Memory B cell (primary cell): Measurements from ENCODE around the gene TNKS1BP1.

Experiments
- ATAC-seq: fragments of 150-1000 bp; cut with Tn5 transposase; 2 replicates; pipeline ENCODE4 v1.10.0; 2021; ENCODE audit warnings: low read depth, mild to moderate bottlenecking, moderate library complexity
- DNase-seq, 2 donors: peaks; one replicate each; pipeline ENCODE4 v3.0.0; 2022; ENCODE audit warnings: low spot score in 2 of 2
- H3K27ac Mint-ChIP-seq: one replicate; pipeline ENCODE4 v1.8.0; 2022; ENCODE audit warnings: mild to moderate bottlenecking, moderate library complexity, mixed read lengths
- H3K27me3 Mint-ChIP-seq: one replicate; pipeline ENCODE4 v1.8.0; 2022; ENCODE audit warnings: mixed read lengths
- H3K36me3 Mint-ChIP-seq: one replicate; pipeline ENCODE4 v1.8.0; 2022; ENCODE audit warnings: mild to moderate bottlenecking, mixed read lengths
- H3K4me1 Mint-ChIP-seq: one replicate; pipeline ENCODE4 v1.8.0; 2022; ENCODE audit warnings: mixed read lengths
- H3K4me3 Mint-ChIP-seq: one replicate; pipeline ENCODE4 v1.8.0; 2022; ENCODE audit warnings: mild to moderate bottlenecking, moderate library complexity, mixed read lengths
- H3K9me3 Mint-ChIP-seq: one replicate; pipeline ENCODE4 v1.8.0; 2022; ENCODE audit warnings: mixed read lengths

The TNKS1BP1 gene

GRCh38 chr11:57359896-57360690 is 35.3 kb upstream of the TNKS1BP1 start:
- H3K27me3 Mint-ChIP-seq = peaks cover 8% of the 10 kb centered on the region
- no peak overlapping the region for H3K27ac Mint-ChIP-seq
- no peak overlapping the region for H3K4me3 Mint-ChIP-seq
- H3K9me3 Mint-ChIP-seq = no peaks in the 10 kb centered on the region
- no peaks in the 10 kb centered on the region for H3K36me3 Mint-ChIP-seq
- DNase-seq (no peak), ATAC-seq (no peak)
- H3K4me1 Mint-ChIP-seq = no peaks in the 10 kb centered on the region

- H3K4me3 Mint-ChIP-seq = no peak overlapping the region
- ATAC-seq = no peak
- no peaks in the 10 kb centered on the region for H3K36me3 Mint-ChIP-seq
Measured at GRCh38 chr11:57359396-57359795, 34.6 kb upstream of the TNKS1BP1 start.

DNA sequence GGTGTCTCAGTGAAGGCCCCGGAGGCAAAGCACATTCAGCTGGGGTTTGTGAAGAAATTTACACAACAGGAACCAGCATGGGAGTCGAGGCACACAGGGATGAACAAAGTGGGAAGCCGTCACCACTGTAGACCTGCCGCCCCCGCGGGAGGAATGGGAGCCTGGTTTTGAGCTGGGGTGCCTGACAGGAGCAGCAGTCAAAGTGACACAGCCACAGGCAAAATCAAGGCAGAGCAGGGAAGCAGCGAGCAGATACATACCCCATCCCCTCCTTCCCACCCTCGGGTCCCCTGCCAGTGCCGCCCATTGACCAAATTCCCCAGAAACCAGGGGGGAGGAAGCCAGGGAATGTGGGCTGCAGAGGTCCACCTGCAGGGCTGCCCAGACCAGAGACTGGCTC is 34.2 kb upstream of the TNKS1BP1 start:
- Mint-ChIP-seq H3K4me3 (no peak overlapping the region), H3K36me3 (no peaks in the 10 kb centered on the region), H3K27me3 (peaks cover 12% of the 10 kb centered on the region), H3K9me3 (no peaks in the 10 kb centered on the region), H3K4me1 (peaks cover 4% of the 10 kb centered on the region), H3K27ac (no peak overlapping the region)
- ATAC-seq (no peak), DNase-seq (no peak)

More at GRCh38 chr11:57359396-57359795, 34.6 kb upstream of the TNKS1BP1 start:
- H3K27me3 Mint-ChIP-seq = peaks cover 14% of the 10 kb centered on the region
- H3K27ac Mint-ChIP-seq = no peak overlapping the region
- no peaks in the 10 kb centered on the region for H3K9me3 Mint-ChIP-seq
- DNase-seq = no peak
- peaks cover 4% of the 10 kb centered on the region for H3K4me1 Mint-ChIP-seq

GRCh38 chr11:57358543-57358961 is 33.8 kb upstream of the TNKS1BP1 start:
- ATAC-seq (no peak), DNase-seq (no peak)
- Mint-ChIP-seq H3K4me3 (no peak overlapping the region), H3K27me3 (peaks cover 11% of the 10 kb centered on the region), H3K4me1 (peaks cover 4% of the 10 kb centered on the region), H3K27ac (no peak overlapping the region), H3K36me3 (no peaks in the 10 kb centered on the region), H3K9me3 (no peaks in the 10 kb centered on the region)

DNA sequence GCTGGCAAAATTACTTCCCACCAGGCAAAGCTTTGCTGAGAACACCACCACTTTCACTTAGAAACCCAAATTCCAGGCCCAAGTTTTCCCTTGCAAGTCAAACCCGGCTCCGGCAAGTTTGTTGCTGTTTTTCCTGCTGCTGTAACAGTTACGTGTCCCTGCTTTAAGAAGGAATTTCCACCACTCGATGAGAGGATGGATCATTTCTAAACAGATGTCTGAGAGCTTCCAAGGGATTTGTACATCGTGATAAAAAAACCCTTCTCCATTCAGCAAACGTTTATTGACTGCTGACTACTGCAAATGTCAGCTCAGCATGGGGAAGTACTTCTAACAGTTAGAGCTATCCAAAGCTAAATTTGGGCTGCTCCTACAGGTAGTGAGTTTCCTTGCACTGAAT is 33.1 kb upstream of the TNKS1BP1 start:
- ATAC-seq (no peak), DNase-seq (no peak)
- H3K4me3 Mint-ChIP-seq = no peak overlapping the region
- H3K27me3 Mint-ChIP-seq = peaks cover 11% of the 10 kb centered on the region
- no peak overlapping the region for H3K27ac Mint-ChIP-seq
- H3K9me3 Mint-ChIP-seq = no peaks in the 10 kb centered on the region
- peaks cover 4% of the 10 kb centered on the region for H3K4me1 Mint-ChIP-seq
- H3K36me3 Mint-ChIP-seq = no peaks in the 10 kb centered on the region

DNA sequence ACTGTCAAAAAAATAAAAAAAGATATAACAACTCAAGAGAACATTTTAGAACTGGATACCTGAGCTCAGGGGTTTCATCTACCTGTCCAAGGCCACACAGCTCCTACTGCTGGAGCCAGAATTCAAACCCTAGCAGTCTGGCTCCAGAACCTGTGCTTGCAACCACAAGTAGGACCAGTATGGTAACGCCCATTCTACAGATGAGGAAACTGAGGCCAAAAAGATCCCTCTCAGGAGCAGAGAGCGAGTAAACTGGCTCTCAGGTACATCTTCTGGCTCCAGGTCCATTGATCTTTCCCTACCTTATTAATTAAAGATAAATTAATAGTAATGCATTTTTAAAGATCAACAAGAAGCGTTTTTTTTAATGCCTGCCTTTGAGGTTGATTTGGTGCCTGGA is 32.6 kb upstream of the TNKS1BP1 start:
- ATAC-seq (no peak), DNase-seq (no peak)
- H3K4me3 Mint-ChIP-seq = no peak overlapping the region
- H3K27me3 Mint-ChIP-seq = peaks cover 11% of the 10 kb centered on the region
- no peaks in the 10 kb centered on the region for H3K36me3 Mint-ChIP-seq
- H3K9me3 Mint-ChIP-seq = no peaks in the 10 kb centered on the region
- H3K27ac Mint-ChIP-seq = no peak overlapping the region
- H3K4me1 Mint-ChIP-seq = peaks cover 4% of the 10 kb centered on the region

- H3K4me1 Mint-ChIP-seq = peaks cover 4% of the 10 kb centered on the region
- peaks cover 3% of the 10 kb centered on the region for H3K9me3 Mint-ChIP-seq
- H3K36me3 Mint-ChIP-seq = peaks cover 3% of the 10 kb centered on the region
- DNase-seq (no peak), ATAC-seq (no peak)
- H3K27ac Mint-ChIP-seq = no peak overlapping the region
- H3K27me3 Mint-ChIP-seq = peaks cover 8% of the 10 kb centered on the region
- H3K4me3 Mint-ChIP-seq = no peak overlapping the region
Measured at GRCh38 chr11:57356268-57356667, 31.5 kb upstream of the TNKS1BP1 start.

GRCh38 chr11:57354699-57355098 is 29.9 kb upstream of the TNKS1BP1 start:
- Mint-ChIP-seq H3K36me3 (peaks cover 3% of the 10 kb centered on the region), H3K4me1 (peaks cover 6% of the 10 kb centered on the region), H3K4me3 (no peak overlapping the region), H3K9me3 (peaks cover 5% of the 10 kb centered on the region), H3K27me3 (peaks cover 8% of the 10 kb centered on the region), H3K27ac (no peak overlapping the region)
- ATAC-seq (no peak), DNase-seq (no peak)

- Mint-ChIP-seq H3K9me3 (peaks cover 5% of the 10 kb centered on the region), H3K27me3 (peaks cover 8% of the 10 kb centered on the region), H3K4me1 (peaks cover 6% of the 10 kb centered on the region), H3K4me3 (no peak overlapping the region), H3K27ac (no peak overlapping the region), H3K36me3 (peaks cover 3% of the 10 kb centered on the region)
- DNase-seq = no peak
- ATAC-seq = no peak
Measured at GRCh38 chr11:57353852-57354251, 29.1 kb upstream of the TNKS1BP1 start.

DNA sequence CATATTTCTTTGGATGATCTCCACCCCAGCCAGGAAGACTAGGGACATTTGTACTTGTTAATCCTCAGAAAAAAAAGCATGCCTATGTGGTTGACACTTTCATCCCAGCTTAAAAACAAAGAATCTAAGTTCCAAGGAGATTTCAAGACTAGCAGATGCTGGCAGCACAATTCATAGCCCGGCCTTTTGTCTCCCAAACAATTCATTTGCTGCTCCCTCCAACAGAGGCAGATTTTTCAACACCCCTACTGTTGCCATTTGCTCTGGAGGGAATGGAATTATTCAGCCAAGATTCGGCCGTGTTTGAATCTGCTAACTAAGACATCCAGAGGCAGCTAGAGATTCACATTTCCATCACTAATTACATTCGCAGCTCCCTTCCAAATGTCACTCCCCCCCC is 28.7 kb upstream of the TNKS1BP1 start:
- H3K9me3 Mint-ChIP-seq = peaks cover 5% of the 10 kb centered on the region
- DNase-seq (no peak), ATAC-seq (no peak)
- H3K4me1 Mint-ChIP-seq = peaks cover 6% of the 10 kb centered on the region
- no peak overlapping the region for H3K27ac Mint-ChIP-seq
- H3K36me3 Mint-ChIP-seq = peaks cover 3% of the 10 kb centered on the region
- peaks cover 8% of the 10 kb centered on the region for H3K27me3 Mint-ChIP-seq
- no peak overlapping the region for H3K4me3 Mint-ChIP-seq

DNA sequence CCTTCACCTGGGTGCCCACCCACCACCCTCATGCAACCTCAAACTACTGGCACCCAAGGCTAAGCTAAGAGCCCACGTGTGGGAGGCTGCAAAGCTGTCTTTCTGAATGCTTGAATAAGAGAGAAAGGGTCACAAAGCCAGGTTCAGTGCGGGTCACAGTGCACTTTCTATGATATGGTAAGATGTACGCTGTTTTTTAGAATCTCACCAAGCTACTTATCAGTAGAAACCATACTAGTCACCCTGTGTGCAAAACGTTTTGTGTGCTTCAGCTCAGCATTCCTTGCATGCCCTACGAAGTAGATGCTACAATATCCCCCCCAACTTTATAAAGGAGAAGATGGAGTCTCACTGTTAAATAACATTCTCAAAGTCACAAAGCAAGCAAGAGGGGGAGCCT is 28.3 kb upstream of the TNKS1BP1 start:
- Mint-ChIP-seq H3K27ac (no peak overlapping the region), H3K4me3 (no peak overlapping the region), H3K9me3 (peaks cover 5% of the 10 kb centered on the region), H3K27me3 (peaks cover 8% of the 10 kb centered on the region), H3K36me3 (peaks cover 3% of the 10 kb centered on the region), H3K4me1 (peaks cover 6% of the 10 kb centered on the region)
- ATAC-seq (no peak), DNase-seq (no peak)

DNA sequence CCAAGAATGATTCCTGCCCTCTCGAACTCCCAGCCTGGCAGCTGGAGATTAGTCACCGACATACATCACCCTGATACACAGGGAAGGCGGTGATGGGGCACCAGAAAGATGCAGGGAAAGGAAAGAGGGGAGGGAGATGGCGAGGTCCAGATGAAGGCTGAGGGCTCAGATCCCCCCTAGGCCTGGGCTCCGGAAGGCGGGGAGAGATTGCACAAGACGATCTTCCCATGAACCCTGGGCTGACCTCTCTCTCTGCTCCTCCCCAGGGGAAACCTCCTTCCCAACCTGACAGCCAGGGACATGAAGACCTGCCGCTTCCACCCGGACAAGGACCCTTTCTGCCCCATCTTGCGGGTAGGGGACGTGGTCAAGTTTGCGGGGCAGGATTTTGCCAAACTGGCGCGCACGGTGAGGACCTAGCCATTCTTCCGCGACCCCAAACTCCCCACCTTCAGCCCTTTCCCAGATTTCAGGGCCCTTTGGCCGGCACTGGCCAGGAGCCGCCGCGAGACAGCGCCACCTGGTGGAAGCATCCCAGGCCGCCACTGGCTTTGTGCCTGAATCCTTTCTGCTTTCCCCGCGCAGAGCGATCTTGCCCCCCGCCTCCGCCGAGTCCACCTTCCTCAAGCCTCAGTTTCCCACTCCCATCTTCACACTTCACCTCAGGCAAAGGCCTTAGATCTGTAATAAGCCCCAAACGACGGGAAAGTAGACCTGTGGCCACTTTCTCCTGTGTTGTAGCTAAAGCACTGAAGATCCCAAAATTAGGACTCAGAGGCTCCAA is 24.9 kb upstream of the TNKS1BP1 start:
- Mint-ChIP-seq H3K4me1 (peaks cover 8% of the 10 kb centered on the region), H3K36me3 (peaks cover 3% of the 10 kb centered on the region), H3K27me3 (peaks cover 11% of the 10 kb centered on the region), H3K27ac (no peak overlapping the region), H3K9me3 (peaks cover 5% of the 10 kb centered on the region), H3K4me3 (no peak overlapping the region)
- ATAC-seq (peak; percentile 63), DNase-seq (peak; percentile 45 to 66)

DNA sequence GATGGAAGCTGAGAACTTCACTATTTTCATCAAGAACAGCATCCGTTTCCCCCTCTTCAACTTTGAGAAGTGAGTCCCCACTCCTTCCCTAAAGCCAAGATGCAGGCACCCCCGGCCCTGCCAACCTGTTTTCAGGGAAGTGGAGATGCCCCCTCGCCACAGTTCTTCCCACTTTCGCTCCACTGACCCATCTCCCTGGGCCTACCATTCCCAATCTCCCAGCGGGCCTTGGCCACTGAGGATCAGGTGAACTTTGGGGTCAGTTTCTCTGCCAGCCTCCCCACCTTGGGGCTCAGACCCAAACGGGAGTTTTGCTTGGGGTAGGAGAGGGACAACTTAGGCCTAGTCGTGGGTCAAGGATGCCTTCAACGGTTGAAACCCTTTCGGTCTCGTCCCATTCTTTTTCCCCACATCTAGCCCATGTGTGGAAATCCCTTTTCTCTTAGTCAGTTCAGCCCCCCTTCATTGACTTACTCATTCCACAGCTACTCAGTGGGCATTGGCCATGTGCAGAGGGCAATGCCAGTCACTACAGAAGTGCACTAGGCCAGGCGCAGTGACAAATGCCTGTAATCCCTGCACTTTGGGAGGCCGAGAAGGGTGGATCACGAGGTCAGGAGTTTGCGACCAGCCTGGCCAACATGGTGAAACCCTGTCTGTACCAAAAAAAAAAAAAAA is 24.0 kb upstream of the TNKS1BP1 start:
- Mint-ChIP-seq H3K9me3 (peaks cover 5% of the 10 kb centered on the region), H3K27me3 (peaks cover 8% of the 10 kb centered on the region), H3K4me1 (peaks cover 5% of the 10 kb centered on the region), H3K4me3 (no peak overlapping the region), H3K27ac (no peak overlapping the region), H3K36me3 (peaks cover 3% of the 10 kb centered on the region)
- ATAC-seq (no peak), DNase-seq (no peak)

- H3K4me3 Mint-ChIP-seq = no peak overlapping the region
- H3K27me3 Mint-ChIP-seq = peaks cover 8% of the 10 kb centered on the region
- H3K4me1 Mint-ChIP-seq = peaks cover 5% of the 10 kb centered on the region
- H3K9me3 Mint-ChIP-seq = peaks cover 5% of the 10 kb centered on the region
- no peak for ATAC-seq
- peaks cover 3% of the 10 kb centered on the region for H3K36me3 Mint-ChIP-seq
- no peak overlapping the region for H3K27ac Mint-ChIP-seq
- DNase-seq = no peak
Measured at GRCh38 chr11:57348052-57348451, 23.3 kb upstream of the TNKS1BP1 start.
